ENCODE data around the gene C1orf167. TPM values are rescaled to one million over a fixed set of nuclear protein-coding genes. Genes with fewer than 3 reads are reported as not detected.

The C1orf167 gene
- total and polyA plus RNA-seq, 3 experiments from 2014 or later = 0.81 TPM; not detected in 2

- POLR2A ChIA-PET = no interaction called here
- CTCF ChIA-PET = interaction anchor here (1.6 kb wide), 1 partner anchor 12 kb away, joined by 6 read pairs; no protein-coding TSS in a partner anchor
- H3K9me3 Mint-ChIP-seq = no peaks in the 10 kb centered on the region
Observed at GRCh38 chr1:11797525-11798216, 35.7 kb downstream of the C1orf167 start.

DNA sequence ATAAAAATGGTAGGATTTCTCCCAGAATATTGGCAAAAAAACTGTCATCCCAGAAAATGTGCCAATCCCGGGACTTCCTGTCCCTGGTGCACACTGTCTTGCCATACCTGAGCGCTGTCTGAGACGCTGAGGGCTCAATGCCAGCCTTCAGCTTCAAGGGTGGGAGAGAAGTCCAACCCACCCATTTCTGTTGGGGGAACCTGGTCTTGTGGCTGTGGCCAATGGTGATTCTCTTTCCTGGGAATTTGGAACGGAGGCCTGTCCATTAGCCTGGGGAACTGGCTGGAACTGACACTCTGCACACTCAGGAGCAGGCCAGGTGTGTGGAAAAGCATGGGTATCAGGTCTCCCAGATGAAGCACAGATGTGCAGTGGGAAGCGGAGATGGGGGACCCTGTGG, 37.1 kb downstream of the C1orf167 start:
- no peaks in the 10 kb centered on the region for H3K27me3 Mint-ChIP-seq
- Histone ChIP-seq H3K4me1 (ENCODE audit: insufficient read depth, low read length) (peaks cover 24% of the 10 kb centered on the region), H3K36me3 (ENCODE audit: insufficient read depth, low read length) (peaks cover 29% of the 10 kb centered on the region)

More at GRCh38 chr1:11797525-11798216, 35.7 kb downstream of the C1orf167 start:
- Mint-ChIP-seq H3K4me1 (peaks cover 9 to 15% (median 10%) of the 10 kb centered on the region in 3 donors), H3K4me3 (no peak overlapping the region), H3K36me3 (peaks cover 0 to 79% (median 9%) of the 10 kb centered on the region in 3 donors), H3K27me3 (no peaks in the 10 kb centered on the region), H3K27ac (no peak overlapping the region)
- no peaks in the 10 kb centered on the region for H3K9me3 ChIP-seq (ENCODE audit: low read length)
- H3K4me3 ChIP-seq (ENCODE audit: low read length) = no peak overlapping the region
- H3K4me1 ChIP-seq (ENCODE audit: insufficient read depth, low read length) = peaks cover 10% of the 10 kb centered on the region
- no peak for DNase-seq
- H3K36me3 ChIP-seq (ENCODE audit: insufficient read depth, low read length) = peaks cover 29% of the 10 kb centered on the region
- H3K27ac ChIP-seq (ENCODE audit: low read depth, low read length) = peak overlapping the region; percentile 87
- H3K27me3 ChIP-seq (ENCODE audit: insufficient read depth, low read length, poor library complexity, severe bottlenecking) = no peaks in the 10 kb centered on the region

GRCh38 chr1:11799896-11800295, 37.9 kb downstream of the C1orf167 start:
- Mint-ChIP-seq H3K4me1 (peaks cover 30 to 38% (median 31%) of the 10 kb centered on the region in 3 donors), H3K4me3 (peak overlapping the region in 1 of 7 donors; percentile 61), H3K27me3 (no peaks in the 10 kb centered on the region), H3K9me3 (no peaks in the 10 kb centered on the region), H3K27ac (peak overlapping the region in 1 of 8 donors; percentile 87), H3K36me3 (peaks cover 0 to 66% (median 9%) of the 10 kb centered on the region in 3 donors)
- H3K27me3 ChIP-seq (ENCODE audit: insufficient read depth, low read length, poor library complexity, severe bottlenecking) = no peaks in the 10 kb centered on the region
- DNase-seq = no peak
- ChIA-PET CTCF (no interaction called here), POLR2A (no interaction called here)
- H3K36me3 ChIP-seq (ENCODE audit: insufficient read depth, low read length) = peaks cover 23% of the 10 kb centered on the region
- H3K27ac ChIP-seq (ENCODE audit: low read depth, low read length) = peak overlapping the region; percentile 95
- no peaks in the 10 kb centered on the region for H3K9me3 ChIP-seq (ENCODE audit: low read length)
- no peak overlapping the region for H3K4me3 ChIP-seq (ENCODE audit: low read length)
- H3K4me1 ChIP-seq (ENCODE audit: insufficient read depth, low read length) = peaks cover 32% of the 10 kb centered on the region

More for the DNA sequence above, 37.1 kb downstream of the C1orf167 start:
- ChIA-PET POLR2A (no interaction called here), CTCF (no interaction called here)
- no peaks in the 10 kb centered on the region for H3K9me3 ChIP-seq (ENCODE audit: low read length)
- Mint-ChIP-seq H3K36me3 (peaks cover 0 to 74% (median 9%) of the 10 kb centered on the region in 3 donors), H3K9me3 (no peaks in the 10 kb centered on the region), H3K4me1 (peaks cover 23 to 30% (median 23%) of the 10 kb centered on the region in 3 donors), H3K4me3 (no peak overlapping the region), H3K27ac (no peak overlapping the region)
- no peak overlapping the region for H3K4me3 ChIP-seq (ENCODE audit: low read length)
- H3K27me3 ChIP-seq (ENCODE audit: insufficient read depth, low read length, poor library complexity, severe bottlenecking) = no peaks in the 10 kb centered on the region
- H3K27ac ChIP-seq (ENCODE audit: low read depth, low read length) = peak overlapping the region; percentile 87
- DNase-seq = no peak

DNA sequence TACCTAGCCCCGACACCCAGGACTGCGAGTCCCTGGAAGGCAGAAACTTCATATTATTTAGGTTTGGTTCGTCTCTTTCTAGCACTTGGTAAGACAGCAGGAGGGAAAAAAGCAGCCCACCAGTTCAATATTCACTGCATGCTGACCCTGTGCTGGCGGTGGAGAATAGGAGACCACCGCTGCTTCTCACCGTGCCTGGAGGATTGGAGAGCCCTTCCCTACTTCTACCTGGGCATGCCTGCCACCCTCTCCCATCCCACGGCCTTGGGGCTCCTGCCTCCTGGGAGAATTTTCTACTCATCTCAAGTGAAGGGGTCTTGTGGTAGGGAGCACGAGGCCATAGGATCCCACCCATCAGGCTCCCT, 38.4 kb downstream of the C1orf167 start:
- Histone ChIP-seq H3K4me1 (ENCODE audit: insufficient read depth, low read length) (peaks cover 35% of the 10 kb centered on the region), H3K27ac (ENCODE audit: low read depth, low read length) (peak overlapping the region; percentile 95), H3K27me3 (ENCODE audit: insufficient read depth, low read length, poor library complexity, severe bottlenecking) (no peaks in the 10 kb centered on the region), H3K4me3 (ENCODE audit: low read length) (no peak overlapping the region), H3K9me3 (ENCODE audit: low read length) (no peaks in the 10 kb centered on the region), H3K36me3 (ENCODE audit: insufficient read depth, low read length) (peaks cover 18% of the 10 kb centered on the region)
- Mint-ChIP-seq H3K4me1 (peaks cover 33 to 42% (median 34%) of the 10 kb centered on the region in 3 donors), H3K27ac (peak overlapping the region in 1 of 8 donors; percentile 74), H3K9me3 (no peaks in the 10 kb centered on the region), H3K4me3 (peak overlapping the region in 1 of 7 donors; percentile 73), H3K36me3 (peaks cover 0 to 61% (median 6%) of the 10 kb centered on the region in 3 donors), H3K27me3 (no peaks in the 10 kb centered on the region)
- no peak for DNase-seq
- POLR2A ChIA-PET = no interaction called here
- CTCF ChIA-PET = no interaction called here

DNA sequence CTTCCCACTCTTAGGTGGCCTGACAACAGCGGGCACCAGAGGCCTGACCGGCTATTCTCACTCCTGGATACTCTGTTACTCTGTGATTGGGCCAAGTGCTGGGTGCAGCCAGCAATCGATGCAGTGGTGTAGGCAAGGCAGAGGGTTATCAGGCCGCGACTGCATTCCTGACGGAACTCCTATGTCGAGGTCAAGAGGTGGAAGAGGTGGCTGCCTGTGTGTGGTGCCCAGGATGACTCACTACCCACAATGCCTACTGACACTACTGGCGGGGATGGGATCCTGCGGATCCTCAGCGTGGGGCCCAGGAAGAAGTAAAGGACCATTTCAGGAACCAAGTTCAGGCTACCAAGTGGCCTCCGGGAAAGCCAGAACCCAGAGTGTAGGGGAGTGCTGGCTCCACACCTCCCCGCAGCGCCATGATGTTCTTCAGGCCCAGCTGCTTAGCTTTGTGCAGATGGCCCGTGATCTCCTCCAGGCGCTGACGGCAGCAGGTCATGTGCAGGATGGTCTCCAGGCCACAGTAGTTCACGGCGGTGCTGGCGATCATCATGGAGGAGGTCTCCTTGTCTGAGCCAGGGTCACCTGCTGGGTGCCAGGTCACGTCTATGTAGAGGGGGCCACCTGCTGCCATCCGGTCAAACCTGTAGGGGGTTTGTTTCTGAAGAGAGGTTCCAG, 38.9 kb downstream of the C1orf167 start:
- Histone ChIP-seq H3K4me3 (ENCODE audit: low read length) (no peak overlapping the region), H3K27me3 (ENCODE audit: insufficient read depth, low read length, poor library complexity, severe bottlenecking) (no peaks in the 10 kb centered on the region), H3K27ac (ENCODE audit: low read depth, low read length) (peak overlapping the region; percentile 95), H3K4me1 (ENCODE audit: insufficient read depth, low read length) (peaks cover 35% of the 10 kb centered on the region), H3K36me3 (ENCODE audit: insufficient read depth, low read length) (peaks cover 16% of the 10 kb centered on the region), H3K9me3 (ENCODE audit: low read length) (no peaks in the 10 kb centered on the region)
- no peaks in the 10 kb centered on the region for H3K9me3 Mint-ChIP-seq
- peak overlapping the region in 1 of 7 donors; percentile 73 for H3K4me3 Mint-ChIP-seq
- no peaks in the 10 kb centered on the region for H3K27me3 Mint-ChIP-seq
- H3K4me1 Mint-ChIP-seq = peaks cover 34 to 43% (median 35%) of the 10 kb centered on the region in 3 donors
- CTCF ChIA-PET = no interaction called here
- POLR2A ChIA-PET = no interaction called here
- H3K36me3 Mint-ChIP-seq = peaks cover 0 to 57% (median 2%) of the 10 kb centered on the region in 3 donors
- DNase-seq = no peak
- H3K27ac Mint-ChIP-seq = peak overlapping the region in 1 of 8 donors; percentile 79

DNA sequence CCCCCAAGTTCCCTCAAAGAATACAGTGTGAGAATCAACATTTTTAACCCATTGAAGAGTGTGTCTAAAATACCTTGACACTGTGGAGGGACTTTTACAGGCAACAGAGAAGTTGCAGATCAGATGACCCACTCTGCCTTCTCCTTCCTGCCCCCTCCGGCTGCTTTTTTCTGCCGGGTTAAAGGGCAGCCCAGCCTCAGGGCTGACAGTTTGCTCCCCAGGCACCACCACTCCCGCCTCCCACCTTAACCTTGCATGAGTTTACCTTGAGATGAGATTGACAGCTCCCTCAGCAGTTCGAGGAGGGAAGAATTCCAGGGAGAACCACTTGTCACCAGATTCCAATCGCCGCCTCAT, 40.6 kb downstream of the C1orf167 start:
- Histone ChIP-seq H3K27me3 (ENCODE audit: insufficient read depth, low read length, poor library complexity, severe bottlenecking) (no peaks in the 10 kb centered on the region), H3K27ac (ENCODE audit: low read depth, low read length) (peak overlapping the region; percentile 95), H3K4me3 (ENCODE audit: low read length) (peak overlapping the region; percentile 73), H3K4me1 (ENCODE audit: insufficient read depth, low read length) (peaks cover 49% of the 10 kb centered on the region), H3K36me3 (ENCODE audit: insufficient read depth, low read length) (peaks cover 16% of the 10 kb centered on the region), H3K9me3 (ENCODE audit: low read length) (no peaks in the 10 kb centered on the region)
- Mint-ChIP-seq H3K27ac (peak overlapping the region in 7 of 8 donors; percentile 55 to 96 (median 85)), H3K36me3 (peaks cover 0 to 51% (median 0%) of the 10 kb centered on the region in 3 donors), H3K4me3 (peak overlapping the region; percentile 84 to 100 (median 94)), H3K4me1 (peaks cover 48 to 59% (median 52%) of the 10 kb centered on the region in 3 donors), H3K27me3 (no peaks in the 10 kb centered on the region), H3K9me3 (no peaks in the 10 kb centered on the region)
- DNase-seq = no peak
- ChIA-PET CTCF (interaction anchor here (0.6 to 1.3 kb wide), 3 partner anchors 14 to 139 kb away, joined by 3 read pairs; partner anchors contain the start of gene FBXO6), POLR2A (interaction anchor here (0.8 to 1.6 kb wide), 2 partner anchors 83 to 139 kb away, joined by 3 to 7 read pairs; partner anchors contain the start of gene FBXO6)

- H3K36me3 ChIP-seq (ENCODE audit: insufficient read depth, low read length) = peaks cover 16% of the 10 kb centered on the region
- Mint-ChIP-seq H3K36me3 (peaks cover 0 to 49% (median 0%) of the 10 kb centered on the region in 3 donors), H3K27ac (peak overlapping the region; percentile 82 to 96 (median 90)), H3K9me3 (no peaks in the 10 kb centered on the region), H3K27me3 (no peaks in the 10 kb centered on the region), H3K4me1 (peaks cover 52 to 65% (median 58%) of the 10 kb centered on the region in 3 donors), H3K4me3 (peak overlapping the region; percentile 84 to 100 (median 94))
- H3K27me3 ChIP-seq (ENCODE audit: insufficient read depth, low read length, poor library complexity, severe bottlenecking) = no peaks in the 10 kb centered on the region
- H3K4me1 ChIP-seq (ENCODE audit: insufficient read depth, low read length) = peaks cover 52% of the 10 kb centered on the region
- H3K27ac ChIP-seq (ENCODE audit: low read depth, low read length) = peak overlapping the region; percentile 95
- DNase-seq = peak; percentile 72 to 86 (median 74)
- no peaks in the 10 kb centered on the region for H3K9me3 ChIP-seq (ENCODE audit: low read length)
- peak overlapping the region; percentile 73 for H3K4me3 ChIP-seq (ENCODE audit: low read length)
- POLR2A ChIA-PET = interaction anchor here (0.8 to 1.6 kb wide), 4 partner anchors 14 to 139 kb away, joined by 3 to 8 read pairs (median 5); partner anchors contain the start of gene FBXO6
- CTCF ChIA-PET = interaction anchor here (0.6 to 1.3 kb wide), 4 partner anchors 14 to 139 kb away, joined by 3 read pairs; partner anchors contain the start of gene FBXO6
Observed at GRCh38 chr1:11802973-11803885, 41.2 kb downstream of the C1orf167 start.
